ENCODE results near the gene MAP4K4.

MAP4K4 gene

DNA sequence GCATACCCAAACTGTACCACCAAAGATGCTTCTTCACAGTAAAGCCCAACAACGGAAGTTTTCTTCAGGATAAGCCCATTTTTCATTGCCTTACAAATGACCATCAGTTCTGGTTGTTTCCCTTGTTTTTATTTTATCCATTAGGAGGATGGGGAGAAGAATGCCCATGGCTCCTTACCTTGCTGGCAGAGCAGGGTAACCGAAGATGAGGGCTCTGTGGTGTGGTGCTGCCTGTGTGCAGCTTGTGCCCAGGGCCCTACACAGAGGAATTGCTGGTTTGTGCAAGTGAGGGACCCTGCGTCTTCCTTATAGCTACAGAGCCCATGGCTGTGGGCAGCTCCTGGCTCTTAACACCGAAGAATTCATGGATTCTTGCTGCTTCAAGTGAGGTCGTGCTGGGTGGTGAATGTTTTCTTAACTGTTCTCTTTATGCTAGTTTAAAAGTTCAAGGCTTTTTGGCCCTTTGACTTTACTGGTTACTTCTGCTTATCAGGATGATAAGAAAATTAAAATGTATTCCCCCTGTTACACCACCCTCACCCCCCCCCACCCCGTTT, 110.6 kb downstream of the MAP4K4 start:
- no peak for DNase-seq (ENCODE audit: low read depth)
- TF ChIP-seq, protein P1, sequence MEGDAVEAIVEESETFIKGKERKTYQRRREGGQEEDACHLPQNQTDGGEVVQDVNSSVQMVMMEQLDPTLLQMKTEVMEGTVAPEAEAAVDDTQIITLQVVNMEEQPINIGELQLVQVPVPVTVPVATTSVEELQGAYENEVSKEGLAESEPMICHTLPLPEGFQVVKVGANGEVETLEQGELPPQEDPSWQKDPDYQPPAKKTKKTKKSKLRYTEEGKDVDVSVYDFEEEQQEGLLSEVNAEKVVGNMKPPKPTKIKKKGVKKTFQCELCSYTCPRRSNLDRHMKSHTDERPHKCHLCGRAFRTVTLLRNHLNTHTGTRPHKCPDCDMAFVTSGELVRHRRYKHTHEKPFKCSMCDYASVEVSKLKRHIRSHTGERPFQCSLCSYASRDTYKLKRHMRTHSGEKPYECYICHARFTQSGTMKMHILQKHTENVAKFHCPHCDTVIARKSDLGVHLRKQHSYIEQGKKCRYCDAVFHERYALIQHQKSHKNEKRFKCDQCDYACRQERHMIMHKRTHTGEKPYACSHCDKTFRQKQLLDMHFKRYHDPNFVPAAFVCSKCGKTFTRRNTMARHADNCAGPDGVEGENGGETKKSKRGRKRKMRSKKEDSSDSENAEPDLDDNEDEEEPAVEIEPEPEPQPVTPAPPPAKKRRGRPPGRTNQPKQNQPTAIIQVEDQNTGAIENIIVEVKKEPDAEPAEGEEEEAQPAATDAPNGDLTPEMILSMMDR (IDR thresholded peaks at IDR 0.05; ENCODE audit: insufficient read depth, low read depth, low read length, missing control alignments): no peak
- H3K4me3 ChIP-seq (ENCODE audit: low read length): no peak overlapping the region

DNA sequence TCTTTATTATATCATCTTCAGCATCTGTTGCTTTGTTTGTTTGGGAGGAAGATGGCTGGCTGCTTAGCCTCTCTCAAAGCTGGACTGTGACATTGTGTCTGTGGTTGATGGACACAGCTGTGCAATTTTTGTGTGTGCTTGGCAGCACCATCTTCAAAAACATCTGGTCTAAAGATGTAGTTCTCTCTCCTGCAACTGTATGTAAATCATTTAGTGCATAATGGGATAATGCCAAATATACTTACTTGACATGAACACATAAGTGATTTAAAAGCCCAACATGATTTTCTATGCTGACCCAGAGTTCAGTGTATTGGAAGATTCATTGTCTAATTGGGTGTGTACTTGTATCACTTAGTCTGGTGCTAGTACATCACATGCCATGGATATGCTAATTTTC, 112.2 kb downstream of the MAP4K4 start:
- H3K4me3 ChIP-seq (ENCODE audit: low read length): no peak overlapping the region
- TF ChIP-seq, protein P1 (IDR thresholded peaks at IDR 0.05; ENCODE audit: insufficient read depth, low read depth, low read length, missing control alignments): no peak
- no peak for DNase-seq (ENCODE audit: low read depth)

DNA sequence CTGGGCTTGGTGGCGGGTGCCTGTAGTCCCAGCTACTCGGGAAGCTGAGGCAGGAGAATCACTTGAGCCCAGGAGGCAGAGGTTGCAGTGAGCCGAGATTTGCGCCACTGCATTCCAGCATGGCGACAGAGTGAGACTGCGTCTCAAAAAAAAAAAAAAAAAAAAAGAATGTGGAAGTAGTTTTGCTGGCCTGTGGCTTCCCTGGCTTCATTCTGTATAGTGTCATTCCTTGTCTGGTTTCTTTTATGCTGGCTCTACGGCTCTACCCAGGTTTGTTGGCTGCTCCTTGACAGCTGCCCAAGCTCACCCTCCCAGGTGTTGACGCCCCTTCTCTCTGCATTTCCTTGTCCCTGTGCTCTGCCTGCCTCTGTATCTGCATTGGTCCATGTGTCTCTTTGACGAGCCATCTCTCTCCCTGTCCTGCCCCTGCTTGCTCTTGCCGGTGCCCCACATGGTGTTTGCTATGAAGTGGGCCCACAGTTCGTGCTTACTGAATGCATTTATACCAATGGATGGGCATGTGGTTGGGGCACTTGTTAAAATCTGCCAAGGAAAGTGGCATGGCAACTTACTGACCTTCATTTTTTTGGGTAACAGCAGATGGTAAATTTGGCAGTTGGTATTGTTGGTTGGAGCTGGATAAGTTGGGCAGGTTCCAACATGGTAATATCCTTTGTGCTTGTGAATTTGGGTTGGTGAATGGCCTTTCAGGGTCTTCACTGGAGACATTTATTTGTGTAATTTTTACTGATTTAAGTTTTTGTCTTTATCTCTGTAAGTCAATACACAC, 113.9 kb downstream of the MAP4K4 start:
- H3K4me3 ChIP-seq (ENCODE audit: low read length): no peak overlapping the region
- TF ChIP-seq, protein P1 (IDR thresholded peaks at IDR 0.05; ENCODE audit: insufficient read depth, low read depth, low read length, missing control alignments): no peak
- no peak for DNase-seq (ENCODE audit: low read depth)

DNA sequence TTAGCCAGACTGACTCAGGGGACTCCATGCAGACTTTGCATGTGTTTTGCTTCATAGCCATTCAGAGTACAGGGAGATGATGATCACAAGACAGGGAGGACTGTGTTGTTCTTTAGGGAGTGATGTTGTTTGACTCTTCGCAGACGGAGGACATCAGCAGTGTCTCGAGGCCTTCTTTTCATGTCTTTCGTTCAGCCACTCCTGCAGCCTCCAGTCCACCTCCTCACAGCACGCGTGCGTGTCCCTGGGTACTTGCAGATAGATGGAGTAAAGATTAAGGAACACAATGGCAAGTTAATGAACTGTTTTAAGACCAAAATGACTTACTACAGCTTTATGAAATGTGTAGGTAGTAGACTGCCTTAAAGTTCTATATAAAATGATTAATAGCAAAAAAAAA, 114.7 kb downstream of the MAP4K4 start:
- DNase-seq (ENCODE audit: low read depth): no peak
- H3K4me3 ChIP-seq (ENCODE audit: low read length): no peak overlapping the region
- TF ChIP-seq, protein P1 (IDR thresholded peaks at IDR 0.05; ENCODE audit: insufficient read depth, low read depth, low read length, missing control alignments): no peak

DNA sequence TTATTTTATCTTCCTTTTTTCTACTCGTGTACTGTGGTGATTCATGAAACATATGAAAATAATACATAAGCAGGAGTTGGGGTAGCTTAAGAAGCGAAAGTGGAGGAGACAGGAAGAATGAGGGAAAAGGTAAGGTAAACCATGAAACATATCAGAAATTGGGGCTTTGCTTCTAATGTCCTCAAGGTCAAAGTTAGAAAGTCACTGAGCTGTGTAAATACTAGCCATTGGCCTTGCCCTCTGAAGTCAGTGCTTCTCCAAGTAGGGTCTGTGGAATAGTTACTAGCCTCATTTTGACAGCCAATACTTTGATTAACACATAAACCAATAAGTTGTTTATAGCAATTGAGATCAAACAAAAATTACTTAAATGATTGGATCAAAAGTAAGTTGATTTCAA, 117.2 kb downstream of the MAP4K4 start:
- TF ChIP-seq, protein P1 (IDR thresholded peaks at IDR 0.05; ENCODE audit: insufficient read depth, low read depth, low read length, missing control alignments): no peak
- DNase-seq (ENCODE audit: low read depth): no peak
- H3K4me3 ChIP-seq (ENCODE audit: low read length): no peak overlapping the region

DNA sequence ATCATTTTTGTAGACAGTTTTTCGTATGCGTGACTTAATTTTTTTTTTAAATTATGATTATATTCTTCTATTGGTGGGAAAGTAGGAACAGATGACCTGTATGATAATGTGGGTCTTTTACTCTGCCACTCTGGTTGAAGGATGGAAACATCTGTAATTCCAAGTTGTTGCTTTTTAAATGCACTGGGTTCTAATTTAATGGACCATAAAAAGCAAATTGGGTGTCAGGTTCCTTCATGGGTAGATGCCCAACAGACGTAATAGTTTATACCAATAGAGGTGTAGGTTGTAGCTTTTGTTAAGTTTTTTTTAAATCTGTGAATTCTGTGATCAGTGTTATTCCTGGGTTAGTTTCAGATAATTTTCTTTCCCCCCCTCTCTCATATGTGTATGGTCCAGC, 117.6 kb downstream of the MAP4K4 start:
- TF ChIP-seq, protein P1 (IDR thresholded peaks at IDR 0.05; ENCODE audit: insufficient read depth, low read depth, low read length, missing control alignments): no peak
- no peak for DNase-seq (ENCODE audit: low read depth)
- H3K4me3 ChIP-seq (ENCODE audit: low read length): no peak overlapping the region
